HG03066 (cell line): ENCODE results near the gene NR2C1.

ENCODE experiments used
- ATAC-seq: cut with Tn5 transposase; IDR thresholded peaks from one replicate; pipeline ENCODE4 v1.9.1; 2021; ENCODE audit warnings: low read depth; ENCODE audit not compliant: unreplicated experiment

The NR2C1 gene

GRCh38 chr12:95088379-95088778, 15.0 kb upstream of the NR2C1 start:
- peak; percentile 70 for ATAC-seq

GRCh38 chr12:95085612-95086011, 12.2 kb upstream of the NR2C1 start:
- no peak for ATAC-seq

- ATAC-seq = no peak
Measured at GRCh38 chr12:95083938-95084337, 10.5 kb upstream of the NR2C1 start.

GRCh38 chr12:95083471-95083870, 10.1 kb upstream of the NR2C1 start:
- ATAC-seq = no peak

GRCh38 chr12:95077341-95077740, 3.9 kb upstream of the NR2C1 start:
- no peak for ATAC-seq

- ATAC-seq = no peak
Measured at GRCh38 chr12:95074766-95075165, 1.3 kb upstream of the NR2C1 start.

- no peak for ATAC-seq
Measured at GRCh38 chr12:95073698-95074520, 491 bp upstream of the NR2C1 start.

GRCh38 chr12:95070378-95070777, 3.0 kb downstream of the NR2C1 start:
- no peak for ATAC-seq

- ATAC-seq = no peak
Measured at GRCh38 chr12:95066091-95066855, 7.1 kb downstream of the NR2C1 start.

GRCh38 chr12:95060951-95061350, 12.5 kb downstream of the NR2C1 start:
- ATAC-seq = no peak

GRCh38 chr12:95059984-95060383, 13.4 kb downstream of the NR2C1 start:
- ATAC-seq = no peak

- ATAC-seq = no peak
Measured at GRCh38 chr12:95057424-95057823, 16.0 kb downstream of the NR2C1 start.

- ATAC-seq = no peak
Measured at GRCh38 chr12:95055057-95055456, 18.4 kb downstream of the NR2C1 start.

GRCh38 chr12:95054206-95054605, 19.2 kb downstream of the NR2C1 start:
- no peak for ATAC-seq

GRCh38 chr12:95051241-95051640, 22.2 kb downstream of the NR2C1 start:
- ATAC-seq = no peak

GRCh38 chr12:95037906-95038305, 35.5 kb downstream of the NR2C1 start:
- no peak for ATAC-seq

GRCh38 chr12:95034750-95035149, 38.7 kb downstream of the NR2C1 start:
- no peak for ATAC-seq

- no peak for ATAC-seq
Measured at GRCh38 chr12:95022477-95022876, 50.9 kb downstream of the NR2C1 start.

- no peak for ATAC-seq
Measured at GRCh38 chr12:95017482-95017881, 55.9 kb downstream of the NR2C1 start.

GRCh38 chr12:95016120-95016519, 57.3 kb downstream of the NR2C1 start:
- no peak for ATAC-seq

- ATAC-seq = no peak
Measured at GRCh38 chr12:95014554-95014953, 58.9 kb downstream of the NR2C1 start.

GRCh38 chr12:95006206-95006605, 67.2 kb downstream of the NR2C1 start:
- ATAC-seq = no peak
